Coronary artery (tissue), 2 donors: ENCODE data around the gene INPP5E.

Source experiments
- DNase-seq: peaks from one replicate; pipeline ENCODE4 v3.0.0-alpha.2; 2017; ENCODE audit warnings: low spot score
- H3K27ac ChIP-seq, 2 donors: fragments of 200-600 bp; sonication (generic); one replicate each; pipeline ENCODE4 v1.5.1; 2016 to 2019
- H3K4me3 ChIP-seq: fragments of 200-600 bp; sonication (generic); 2 replicates; pipeline ENCODE4 v1.5.1; 2016; ENCODE audit warnings: mild to moderate bottlenecking, moderate library complexity
- TF ChIP-seq, protein P1 (sequence below): fragments of 200-600 bp; sonication (generic); IDR thresholded peaks from one replicate; pipeline ENCODE4 v1.5.1; 2019; ENCODE audit warnings: antibody characterized with exemption

The INPP5E gene

DNA sequence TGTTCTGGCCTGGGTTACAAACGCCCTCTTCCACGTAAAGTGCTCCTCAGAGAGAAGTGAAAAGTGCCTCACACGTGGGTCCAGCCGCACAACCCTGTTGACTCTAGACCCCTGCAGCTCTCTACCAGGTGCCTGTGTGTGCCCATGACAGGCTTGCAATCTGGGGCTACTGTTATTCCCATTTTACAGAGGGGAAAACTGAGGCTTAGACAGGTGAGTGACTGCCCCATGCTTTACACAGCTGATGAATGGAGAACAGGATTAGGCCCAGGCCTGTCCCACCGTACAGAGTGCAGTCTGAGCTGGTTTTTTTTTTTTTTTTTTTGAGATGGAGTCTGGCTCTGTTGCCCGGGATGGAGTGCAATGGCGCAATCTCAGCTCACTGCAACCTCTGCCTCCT, 6.2 kb upstream of the INPP5E start:
- TF ChIP-seq, protein P1, sequence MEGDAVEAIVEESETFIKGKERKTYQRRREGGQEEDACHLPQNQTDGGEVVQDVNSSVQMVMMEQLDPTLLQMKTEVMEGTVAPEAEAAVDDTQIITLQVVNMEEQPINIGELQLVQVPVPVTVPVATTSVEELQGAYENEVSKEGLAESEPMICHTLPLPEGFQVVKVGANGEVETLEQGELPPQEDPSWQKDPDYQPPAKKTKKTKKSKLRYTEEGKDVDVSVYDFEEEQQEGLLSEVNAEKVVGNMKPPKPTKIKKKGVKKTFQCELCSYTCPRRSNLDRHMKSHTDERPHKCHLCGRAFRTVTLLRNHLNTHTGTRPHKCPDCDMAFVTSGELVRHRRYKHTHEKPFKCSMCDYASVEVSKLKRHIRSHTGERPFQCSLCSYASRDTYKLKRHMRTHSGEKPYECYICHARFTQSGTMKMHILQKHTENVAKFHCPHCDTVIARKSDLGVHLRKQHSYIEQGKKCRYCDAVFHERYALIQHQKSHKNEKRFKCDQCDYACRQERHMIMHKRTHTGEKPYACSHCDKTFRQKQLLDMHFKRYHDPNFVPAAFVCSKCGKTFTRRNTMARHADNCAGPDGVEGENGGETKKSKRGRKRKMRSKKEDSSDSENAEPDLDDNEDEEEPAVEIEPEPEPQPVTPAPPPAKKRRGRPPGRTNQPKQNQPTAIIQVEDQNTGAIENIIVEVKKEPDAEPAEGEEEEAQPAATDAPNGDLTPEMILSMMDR, result no peak
- DNase-seq, result no peak
- Histone ChIP-seq H3K4me3 (no peak overlapping the region), H3K27ac (no peak overlapping the region)

DNA sequence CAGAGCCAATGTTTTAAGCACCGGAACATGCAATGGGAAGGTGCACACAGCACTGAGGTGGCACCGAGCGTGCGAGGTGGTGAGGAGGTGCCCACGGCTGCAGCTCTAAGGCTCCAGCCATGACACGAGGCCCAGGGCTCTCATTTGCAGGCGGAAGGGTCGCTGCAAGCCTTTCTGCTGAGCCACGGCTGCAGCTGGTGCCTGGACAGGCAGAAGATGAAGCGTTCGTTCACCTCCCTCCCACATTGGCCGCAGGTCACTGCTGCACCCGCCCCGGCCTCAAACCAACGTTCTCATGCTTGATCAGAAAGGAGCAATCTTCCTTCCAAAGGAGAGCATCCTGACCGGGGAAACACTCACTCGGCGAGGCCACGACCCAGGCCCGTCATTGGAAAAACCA, 4.5 kb upstream of the INPP5E start:
- no peak overlapping the region for H3K4me3 ChIP-seq
- TF ChIP-seq, protein P1, result no peak
- no peak for DNase-seq
- no peak overlapping the region for H3K27ac ChIP-seq

DNA sequence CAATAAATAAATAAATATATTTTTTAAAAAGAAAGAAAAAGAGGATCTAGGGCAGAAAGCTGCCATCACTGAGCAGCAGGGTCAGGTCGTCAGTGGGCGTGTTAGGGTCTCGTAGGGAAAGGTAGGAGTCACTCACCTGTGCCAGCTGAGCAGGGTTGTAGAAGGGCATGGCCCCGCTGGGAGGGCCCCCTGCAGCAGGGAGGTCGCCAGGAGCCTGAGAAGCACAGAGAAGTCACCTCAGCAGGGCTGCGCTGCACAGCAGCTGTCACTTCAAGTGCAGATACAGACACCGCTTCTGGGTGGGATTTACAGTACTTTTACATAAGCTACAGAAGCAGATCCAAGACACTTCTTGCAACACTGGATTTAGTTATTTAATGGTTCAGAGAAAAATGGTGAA, 4.0 kb upstream of the INPP5E start:
- Histone ChIP-seq H3K4me3 (no peak overlapping the region), H3K27ac (no peak overlapping the region)
- DNase-seq, result no peak
- TF ChIP-seq, protein P1, result no peak

DNA sequence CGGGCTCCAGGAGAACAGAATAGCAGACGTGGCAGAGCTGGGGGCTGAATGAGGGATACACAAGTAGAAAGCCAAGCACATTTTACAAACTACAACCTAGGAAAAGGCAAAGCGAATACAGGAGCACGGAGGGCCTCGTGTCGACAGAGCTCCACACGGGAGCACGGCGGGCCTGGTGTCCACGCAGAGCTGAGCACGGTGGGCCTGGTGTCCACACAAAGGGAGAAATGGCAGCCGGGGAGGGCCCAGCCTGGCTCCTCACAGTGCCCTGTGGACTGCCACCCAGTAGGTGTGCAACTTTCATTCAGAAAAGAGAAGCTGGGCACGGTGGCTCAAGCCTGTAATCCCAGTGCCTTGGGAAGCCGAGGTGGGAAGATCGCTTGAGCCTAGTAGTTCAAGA, 3.4 kb upstream of the INPP5E start:
- DNase-seq, result no peak
- H3K27ac ChIP-seq, result no peak overlapping the region

GRCh38 chr9:136442265-136442664, 2.6 kb upstream of the INPP5E start:
- TF ChIP-seq, protein P1, result no peak
- Histone ChIP-seq H3K4me3 (no peak overlapping the region), H3K27ac (no peak overlapping the region)
- DNase-seq, result no peak

More for the DNA sequence above, 3.4 kb upstream of the INPP5E start:
- no peak overlapping the region for H3K4me3 ChIP-seq
- TF ChIP-seq, protein P1, result no peak

- Histone ChIP-seq H3K4me3 (no peak overlapping the region), H3K27ac (no peak overlapping the region)
- no peak for DNase-seq
- TF ChIP-seq, protein P1, result no peak
These were observed 2.1 kb upstream of the INPP5E start for GRCh38 chr9:136441681-136442245.

- TF ChIP-seq, protein P1, result no peak
- no peak for DNase-seq
- Histone ChIP-seq H3K4me3 (no peak overlapping the region), H3K27ac (no peak overlapping the region)
These were observed 1.6 kb upstream of the INPP5E start for GRCh38 chr9:136441191-136441680.
